H1 (cell line): ENCODE data around the gene SP9. TPM values are rescaled to one million over a fixed set of nuclear protein-coding genes. Genes with fewer than 3 reads are reported as not detected.

Experiments used
- CTCF ChIA-PET: fragments of 300-600 bp; sonication (Branson Sonifier 250); formaldehyde crosslinking; loops from one replicate; lab custom pipeline; 2021; ENCODE audit not compliant: partially characterized antibody; lab: Charles Lee
- POLR2A ChIA-PET: fragments of 300-600 bp; sonication (Branson Sonifier 250); formaldehyde crosslinking; loops from one replicate; lab custom pipeline; 2021; ENCODE audit warnings: inconsistent platforms; ENCODE audit not compliant: partially characterized antibody; lab: Charles Lee
- DNase-seq, 2 experiments: peaks; one replicate each; pipeline versions ENCODE4 v3.0.0 to v3.0.0-alpha.2; 2010 to 2022; ENCODE audit warnings: low spot score in 2 of 2, low read depth in 1 of 2, mixed read lengths in 1 of 2
- FAIRE-seq: peaks from 2 replicates; lab custom pipeline; 2011; peaks lifted over from hg19 to GRCh38; lab: Jason Lieb, UNC
- H2AFZ ChIP-seq: 2 replicates; pipeline ENCODE4 v1.8.1; 2012; ENCODE audit warnings: low read length, inconsistent platforms
- H2AK5ac ChIP-seq: 2 replicates; pipeline ENCODE4 v1.6.1; 2013; ENCODE audit warnings: low read depth, low read length
- H2BK120ac ChIP-seq: replicated peaks from 2 replicates; pipeline ENCODE3; 2013; ENCODE audit warnings: low read depth, low read length, inconsistent platforms
- H2BK12ac ChIP-seq: 2 replicates; pipeline ENCODE4 v1.6.1; 2013; ENCODE audit warnings: low read depth, low read length
- H2BK15ac ChIP-seq: 2 replicates; pipeline ENCODE4 v1.6.1; 2013; ENCODE audit warnings: low read length
- H2BK20ac ChIP-seq: 2 replicates; pipeline ENCODE4 v1.6.1; 2013; ENCODE audit warnings: low read length
- H2BK5ac ChIP-seq: 2 replicates; pipeline ENCODE4 v1.6.1; 2013; ENCODE audit warnings: low read depth, low read length
- H3K14ac ChIP-seq: 2 replicates; pipeline ENCODE4 v1.6.1; 2013; ENCODE audit warnings: inconsistent platforms; ENCODE audit not compliant: insufficient read length
- H3K18ac ChIP-seq: 2 replicates; pipeline ENCODE4 v1.6.1; 2013; ENCODE audit warnings: low read length; ENCODE audit errors: extremely low read depth
- H3K23ac ChIP-seq: 2 replicates; pipeline ENCODE4 v1.6.1; 2013; ENCODE audit warnings: inconsistent platforms; ENCODE audit not compliant: insufficient read length
- H3K23me2 ChIP-seq: 2 replicates; pipeline ENCODE4 v1.6.1; 2013; ENCODE audit warnings: low read depth, low read length
- H3K27ac ChIP-seq: 2 replicates; pipeline ENCODE4 v1.6.1; 2011; ENCODE audit warnings: low read depth, low read length, inconsistent platforms
- H3K27me3 ChIP-seq, 4 experiments: replicated peaks in 1 of 4; 1 replicate in 1 of 4; 2 replicates in 3 of 4; pipeline versions ENCODE4 v1.6.1 to v1.8.1; 2011 to 2013; ENCODE audit warnings: low read length in 3 of 4, mild to moderate bottlenecking in 3 of 4, inconsistent platforms in 2 of 4, mixed read lengths in 2 of 4, moderate library complexity in 1 of 4; ENCODE audit not compliant: control insufficient read depth in 3 of 4, insufficient read depth in 3 of 4; ENCODE audit errors: extremely low read depth in 1 of 4
- H3K36me3 ChIP-seq, 4 experiments: 2 replicates each; pipeline versions ENCODE4 v1.6.1 to v1.8.1; 2011 to 2013; ENCODE audit warnings: mild to moderate bottlenecking in 4 of 4, low read length in 3 of 4, moderate library complexity in 2 of 4, control low read depth in 1 of 4, inconsistent platforms in 1 of 4; ENCODE audit not compliant: insufficient read depth in 4 of 4, control insufficient read depth in 2 of 4
- H3K4ac ChIP-seq: replicated peaks from 2 replicates; pipeline ENCODE3; 2013; ENCODE audit warnings: low read length, low read depth, mixed read lengths, inconsistent platforms; ENCODE audit not compliant: insufficient read length
- H3K4me1 ChIP-seq, 4 experiments: replicated peaks in 1 of 4; 1 replicate in 1 of 4; 2 replicates in 3 of 4; pipeline versions ENCODE4 v1.6.1 to v1.8.1; 2011 to 2013; ENCODE audit warnings: low read length in 3 of 4, inconsistent platforms in 2 of 4, mixed read lengths in 1 of 4; ENCODE audit not compliant: insufficient read depth in 4 of 4, control insufficient read depth in 3 of 4
- H3K4me2 ChIP-seq, 2 experiments: 2 replicates each; pipeline versions ENCODE4 v1.6.1 to v1.8.1; 2011 to 2013; ENCODE audit warnings: low read depth in 2 of 2, low read length in 2 of 2, control low read depth in 1 of 2, inconsistent platforms in 1 of 2, mild to moderate bottlenecking in 1 of 2; ENCODE audit not compliant: insufficient read depth in 1 of 2
- H3K4me3 ChIP-seq, 4 experiments: fragments of 200-600, 300-600 bp in 1 of 4; sonication (generic), shearing (Covaris generic), sonication (Bioruptor Twin) in 1 of 4; 2 replicates each; pipeline versions ENCODE4 v1.5.1 to v1.8.1; 2011 to 2016; ENCODE audit warnings: low read length in 4 of 4, low read depth in 3 of 4, control low read depth in 2 of 4, inconsistent platforms in 2 of 4, mild to moderate bottlenecking in 2 of 4, mixed read lengths in 1 of 4, moderate library complexity in 1 of 4; ENCODE audit not compliant: insufficient read depth in 2 of 4; ENCODE audit errors: extremely low read depth in 1 of 4
- H3K56ac ChIP-seq: replicated peaks from 2 replicates; pipeline ENCODE3; 2013; ENCODE audit warnings: low read depth, mild to moderate bottlenecking, mixed read lengths, low read length, inconsistent platforms; ENCODE audit not compliant: insufficient read length
- H3K79me1 ChIP-seq: 2 replicates; pipeline ENCODE4 v1.6.1; 2013; ENCODE audit warnings: low read depth, low read length, control low read depth
- H3K79me2 ChIP-seq, 2 experiments: 2 replicates each; pipeline versions ENCODE4 v1.6.1 to v1.8.1; 2012 to 2013; ENCODE audit warnings: low read length in 2 of 2, mild to moderate bottlenecking in 2 of 2, inconsistent platforms in 1 of 2; ENCODE audit not compliant: insufficient read depth in 2 of 2, control insufficient read depth in 1 of 2
- H3K9ac ChIP-seq, 4 experiments: replicated peaks in 1 of 4; 1 replicate in 1 of 4; 2 replicates in 3 of 4; pipeline versions ENCODE4 v1.6.1 to v1.8.1; 2011 to 2013; ENCODE audit warnings: low read depth in 3 of 4, low read length in 3 of 4, control low read depth in 2 of 4, mild to moderate bottlenecking in 2 of 4, moderate library complexity in 2 of 4, inconsistent platforms in 1 of 4; ENCODE audit errors: extremely low read depth in 1 of 4
- H3K9me3 ChIP-seq, 2 experiments: 2 replicates each; pipeline versions ENCODE4 v1.6.1 to v1.8.1; 2012 to 2013; ENCODE audit warnings: mild to moderate bottlenecking in 2 of 2, moderate library complexity in 2 of 2, control low read depth in 1 of 2, inconsistent platforms in 1 of 2, low read depth in 1 of 2, low read length in 1 of 2, mixed read lengths in 1 of 2; ENCODE audit not compliant: insufficient read depth in 2 of 2
- H4K20me1 ChIP-seq, 2 experiments: replicated peaks in 1 of 2; 2 replicates each; pipeline versions ENCODE3 to v1.8.1; 2011 to 2013; ENCODE audit warnings: inconsistent platforms in 2 of 2, low read length in 2 of 2, mild to moderate bottlenecking in 1 of 2; ENCODE audit not compliant: insufficient read depth in 2 of 2, control insufficient read depth in 1 of 2
- H4K5ac ChIP-seq: 2 replicates; pipeline ENCODE4 v1.6.1; 2013; ENCODE audit warnings: low read length, low read depth, mixed read lengths, inconsistent platforms; ENCODE audit not compliant: insufficient read length
- H4K8ac ChIP-seq: 2 replicates; pipeline ENCODE4 v1.8.0; 2013; ENCODE audit warnings: mild to moderate bottlenecking, moderate library complexity, low read length, inconsistent platforms; ENCODE audit not compliant: insufficient read depth; ENCODE audit errors: extremely low read depth
- H4K91ac ChIP-seq: replicated peaks from 2 replicates; pipeline ENCODE3; 2013; ENCODE audit warnings: low read length, mixed read lengths, inconsistent platforms; ENCODE audit not compliant: insufficient read length
- CTBP2 ChIP-seq: IDR thresholded peaks from 2 replicates; pipeline ENCODE4 v1.7.0; 2011; ENCODE audit warnings: borderline replicate concordance, mild to moderate bottlenecking, moderate library complexity, mixed read lengths, low read length; ENCODE audit not compliant: insufficient read depth, insufficient read length
- KDM5A ChIP-seq: fragments of 200-600 bp; IDR thresholded peaks from 2 replicates; pipeline ENCODE4 v1.7.1; 2012; ENCODE audit warnings: mild to moderate bottlenecking, low read length, inconsistent platforms, mixed read lengths
- POLR2AphosphoS5 ChIP-seq: IDR thresholded peaks from 2 replicates; pipeline ENCODE4 v1.6.1; 2011; ENCODE audit warnings: low read depth, low read length
- WGBS, 2 experiments: shearing (Covaris generic) in 1 of 2; methylation state at CpG; one replicate each; pipeline versions ENCODE4 v1.1.6 to v1.1.7; 2013 to 2015; ENCODE audit warnings: low lambda C conversion rate in 2 of 2, mixed read lengths in 2 of 2, inconsistent platforms in 1 of 2, low coverage in 1 of 2, missing lambda C conversion rate in 1 of 2; ENCODE audit not compliant: insufficient replicate concordance in 2 of 2, insufficient coverage in 1 of 2, insufficient read length in 1 of 2; ENCODE audit errors: extremely low coverage in 1 of 2, missing lambda C conversion rate in 1 of 2; 5-methylcytosine and 5-hydroxymethylcytosine counted together
- polyA plus RNA-seq, 7 experiments: library from polyadenylated mRNA; depleted of rRNA in 3 of 7; stranded (reverse) in 5 of 7; unstranded in 2 of 7; fragments of >200 nt in 5 of 7; fragments of 200-250 nt in 2 of 7; gene quantifications; 1 replicate in 5 of 7; 2 replicates in 1 of 7; 4 replicates in 1 of 7; pipeline versions ENCODE4 v1.2.1 to v1.2.3, GENCODE V29; 2011 to 2013; ENCODE audit warnings: missing spikeins in 2 of 7, mixed read lengths in 2 of 7
- total RNA-seq: library from RNA; stranded (reverse); fragmentation: NEBNext Ultra II Directional; extraction: Animal tissue kit (Norgen Biotek cat#: 25700); gene quantifications from 2 replicates; pipeline ENCODE4 v1.2.1, GENCODE V29; 2021

Gene SP9
- total and polyA plus RNA-seq, 2 of the 8 experiments (the other 6 are each of a cell fraction or from before 2014, with no cell fraction given), result 0.03 to 0.11 TPM

DNA sequence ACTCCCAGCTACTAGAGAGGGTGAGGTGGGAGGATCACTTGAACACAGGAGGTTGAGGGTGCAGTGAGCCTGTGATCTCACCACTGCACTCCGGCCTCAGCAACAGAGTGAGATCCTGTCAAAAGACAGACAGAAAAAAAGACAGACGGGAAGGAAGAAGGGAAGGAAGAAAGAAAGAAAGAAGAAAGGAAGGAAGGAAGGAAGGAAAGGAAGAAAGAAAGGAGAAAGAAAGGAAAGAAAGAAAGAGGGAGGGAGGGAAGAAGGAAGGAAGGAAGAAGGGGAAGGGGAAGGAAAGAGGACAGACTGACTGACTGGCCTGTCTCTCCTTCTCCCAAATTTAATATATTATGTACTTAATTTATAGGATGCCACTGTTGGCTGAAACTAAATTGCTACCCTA is 21.6 kb downstream of the SP9 start:
- H2BK12ac ChIP-seq, result no peak overlapping the region
- H2BK15ac ChIP-seq, result no peak overlapping the region
- H4K20me1 ChIP-seq, result no peaks in the 10 kb centered on the region
- no peak overlapping the region for H2BK5ac ChIP-seq
- H2AK5ac ChIP-seq, result no peak overlapping the region
- no peaks in the 10 kb centered on the region for H3K23me2 ChIP-seq
- no peak overlapping the region for H3K18ac ChIP-seq
- H3K79me2 ChIP-seq, result no peaks in the 10 kb centered on the region
- no peak overlapping the region for H3K27ac ChIP-seq
- FAIRE-seq (no peak), DNase-seq (no peak)
- no peak overlapping the region for H3K14ac ChIP-seq
- H4K8ac ChIP-seq, result no peak overlapping the region
- no peaks in the 10 kb centered on the region for H3K27me3 ChIP-seq
- H3K4me1 ChIP-seq, result no peaks in the 10 kb centered on the region
- H2BK20ac ChIP-seq, result no peak overlapping the region
- H3K9me3 ChIP-seq, result no peaks in the 10 kb centered on the region
- H3K4ac ChIP-seq, result no peak overlapping the region
- CTCF ChIA-PET, result interaction anchor here (0.7 kb wide), 1 partner anchor 12 kb away, joined by 3 read pairs; no protein-coding TSS in a partner anchor
- no peaks in the 10 kb centered on the region for H3K79me1 ChIP-seq
- no peaks in the 10 kb centered on the region for H3K36me3 ChIP-seq
- no peak overlapping the region for H3K23ac ChIP-seq
- no peak overlapping the region for H3K4me3 ChIP-seq
- no peak overlapping the region for H4K5ac ChIP-seq
- no peak overlapping the region for H3K9ac ChIP-seq
- WGBS, 2 experiments, result 82% methylated on average over 2 of the region's 2 CpGs; no CpG with 5 or more reads in 1 of the 2 experiments
- no peak overlapping the region for H2BK120ac ChIP-seq
- no peak overlapping the region for H3K4me2 ChIP-seq
- no peak overlapping the region for H2AFZ ChIP-seq
- no peak overlapping the region for H3K56ac ChIP-seq
- no peak overlapping the region for H4K91ac ChIP-seq
- POLR2A ChIA-PET, result no interaction called here
- TF ChIP-seq CTBP2 (no peak), KDM5A (no peak), POLR2AphosphoS5 (no peak)
